ENCODE measurements around the gene MFSD11.

MFSD11 gene

DNA sequence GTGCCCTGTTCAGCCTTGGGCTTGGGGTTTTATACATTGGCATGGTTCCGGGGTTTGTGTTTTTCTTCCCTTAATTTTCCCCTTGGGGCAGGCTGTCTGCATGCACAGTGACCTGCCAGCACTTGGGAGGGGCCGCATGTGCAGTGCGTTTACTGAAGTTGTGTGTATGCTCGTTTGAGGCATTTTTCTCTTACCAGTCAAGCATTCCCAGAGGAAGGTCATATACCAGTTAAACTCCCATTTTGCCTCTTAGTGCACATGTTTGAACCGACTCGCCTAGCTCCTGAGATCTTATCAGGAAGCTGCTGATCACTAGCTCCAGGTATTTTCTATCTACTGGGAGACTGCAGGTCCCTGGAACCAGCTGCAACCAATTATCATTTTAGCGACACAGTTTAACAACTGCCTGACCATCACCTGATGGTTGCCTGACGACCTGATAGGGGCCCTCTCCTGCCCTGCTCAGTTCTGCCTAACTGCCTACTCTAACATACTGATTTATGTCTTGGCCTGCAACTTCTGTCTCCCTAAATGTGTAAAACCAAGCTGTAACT is 51.4 kb downstream of the MFSD11 start:
- in situ Hi-C loops (cut with HindIII; ENCODE audit: low sequenced_read_pairs), result no loop called here
- DNase-seq (ENCODE audit: low read depth), result no peak
- H3K4me3 ChIP-seq (ENCODE audit: low read depth, low read length), result no peak overlapping the region
- TF ChIP-seq, protein P1, sequence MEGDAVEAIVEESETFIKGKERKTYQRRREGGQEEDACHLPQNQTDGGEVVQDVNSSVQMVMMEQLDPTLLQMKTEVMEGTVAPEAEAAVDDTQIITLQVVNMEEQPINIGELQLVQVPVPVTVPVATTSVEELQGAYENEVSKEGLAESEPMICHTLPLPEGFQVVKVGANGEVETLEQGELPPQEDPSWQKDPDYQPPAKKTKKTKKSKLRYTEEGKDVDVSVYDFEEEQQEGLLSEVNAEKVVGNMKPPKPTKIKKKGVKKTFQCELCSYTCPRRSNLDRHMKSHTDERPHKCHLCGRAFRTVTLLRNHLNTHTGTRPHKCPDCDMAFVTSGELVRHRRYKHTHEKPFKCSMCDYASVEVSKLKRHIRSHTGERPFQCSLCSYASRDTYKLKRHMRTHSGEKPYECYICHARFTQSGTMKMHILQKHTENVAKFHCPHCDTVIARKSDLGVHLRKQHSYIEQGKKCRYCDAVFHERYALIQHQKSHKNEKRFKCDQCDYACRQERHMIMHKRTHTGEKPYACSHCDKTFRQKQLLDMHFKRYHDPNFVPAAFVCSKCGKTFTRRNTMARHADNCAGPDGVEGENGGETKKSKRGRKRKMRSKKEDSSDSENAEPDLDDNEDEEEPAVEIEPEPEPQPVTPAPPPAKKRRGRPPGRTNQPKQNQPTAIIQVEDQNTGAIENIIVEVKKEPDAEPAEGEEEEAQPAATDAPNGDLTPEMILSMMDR (IDR thresholded peaks at IDR 0.05; ENCODE audit: low read depth, low read length, missing control alignments), result no peak

DNA sequence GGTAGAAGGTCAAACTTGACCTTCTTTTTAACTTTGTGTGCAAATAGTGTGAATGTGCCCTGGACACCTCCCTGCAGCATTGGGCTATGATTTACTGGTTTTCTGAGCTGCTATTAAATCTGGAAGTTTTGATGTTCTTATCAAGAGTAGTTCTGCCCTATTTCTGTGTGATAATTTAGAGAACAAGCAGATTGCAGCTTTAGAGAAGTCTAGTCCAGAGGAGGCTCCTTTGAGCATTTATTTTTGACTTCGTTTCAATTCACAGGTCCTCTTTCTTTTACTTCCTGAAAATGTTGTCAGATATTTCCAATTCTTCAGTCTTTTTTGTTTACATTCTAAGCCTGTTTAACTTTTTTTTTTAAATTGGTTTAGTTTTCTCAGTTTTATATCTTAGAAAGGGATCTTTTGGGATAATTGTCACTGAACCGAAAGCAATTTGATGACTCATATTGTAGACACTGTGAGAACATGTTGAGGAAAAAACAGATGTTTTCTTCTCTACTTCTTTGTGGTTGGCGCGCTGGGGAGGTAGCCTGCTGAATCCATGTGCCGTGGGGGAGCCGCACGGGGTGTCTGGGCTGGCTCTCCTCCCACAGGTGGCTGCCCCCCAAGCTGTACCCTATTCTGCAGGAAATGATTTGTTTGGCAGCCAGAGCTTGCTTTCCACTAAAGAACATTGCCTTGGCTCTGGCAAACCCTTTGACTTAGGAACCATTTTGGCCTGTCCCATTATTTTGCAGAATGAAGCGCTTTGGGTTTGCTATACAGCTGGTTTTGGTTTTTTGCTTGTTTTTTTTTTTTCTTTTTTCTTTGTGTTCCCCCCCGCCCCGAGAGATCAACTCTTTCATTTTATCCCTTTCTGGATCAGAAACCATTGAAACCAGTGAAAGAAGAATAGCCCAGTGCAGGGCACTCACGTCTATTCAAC is 53.4 kb downstream of the MFSD11 start:
- in situ Hi-C loops (cut with HindIII; ENCODE audit: low sequenced_read_pairs), result no loop called here
- no peak overlapping the region for H3K4me3 ChIP-seq (ENCODE audit: low read depth, low read length)
- peak; percentile 80 for DNase-seq (ENCODE audit: low read depth)
- TF ChIP-seq, protein P1 (IDR thresholded peaks at IDR 0.05; ENCODE audit: low read depth, low read length, missing control alignments), result no peak

DNA sequence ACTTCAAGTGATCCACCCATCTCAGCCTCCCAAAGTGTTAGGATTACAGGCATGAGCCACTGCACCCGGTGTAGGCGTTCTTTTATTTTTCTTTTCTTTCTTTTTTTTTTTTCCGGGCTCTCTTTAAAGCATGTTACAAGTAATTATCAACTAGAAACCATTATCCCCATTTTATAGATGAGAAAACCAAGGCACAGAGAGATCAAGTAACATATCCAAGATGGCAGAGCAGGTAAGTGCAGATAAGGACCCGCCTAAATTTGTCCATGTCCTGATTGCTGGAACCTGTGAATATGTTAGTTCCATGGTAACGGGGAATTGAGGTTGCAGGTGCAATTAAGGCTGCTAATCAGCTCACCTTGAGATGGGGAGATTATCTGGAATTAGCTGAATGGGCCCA is 54.4 kb downstream of the MFSD11 start:
- in situ Hi-C loops (cut with HindIII; ENCODE audit: low sequenced_read_pairs), result no loop called here

DNA sequence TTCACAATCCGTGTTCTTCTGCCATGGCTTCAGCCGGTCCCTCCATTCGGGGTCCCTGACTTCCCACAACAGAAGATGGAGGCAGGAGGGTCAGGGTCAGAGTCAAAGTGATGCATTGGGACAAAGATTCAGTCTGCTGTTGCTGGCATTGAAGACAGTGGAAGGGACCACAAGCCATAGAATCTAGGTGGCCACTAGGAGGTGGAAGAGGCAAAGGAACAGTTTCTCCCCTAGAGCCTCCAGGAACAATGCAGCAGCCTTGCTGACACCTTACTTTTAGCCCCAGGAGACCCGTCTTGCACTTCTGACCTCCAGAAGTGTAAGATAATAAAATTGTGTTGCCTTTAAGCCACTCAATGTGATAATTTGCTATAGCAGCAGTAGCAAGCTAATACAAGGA is 55.9 kb downstream of the MFSD11 start:
- no peak for DNase-seq (ENCODE audit: low read depth)
- in situ Hi-C loops (cut with HindIII; ENCODE audit: low sequenced_read_pairs), result no loop called here
- H3K4me3 ChIP-seq (ENCODE audit: low read depth, low read length), result no peak overlapping the region
- TF ChIP-seq, protein P1 (IDR thresholded peaks at IDR 0.05; ENCODE audit: low read depth, low read length, missing control alignments), result peak; percentile 56

More for the DNA sequence above, 54.4 kb downstream of the MFSD11 start:
- TF ChIP-seq, protein P1 (IDR thresholded peaks at IDR 0.05; ENCODE audit: low read depth, low read length, missing control alignments), result no peak
- no peak for DNase-seq (ENCODE audit: low read depth)
- H3K4me3 ChIP-seq (ENCODE audit: low read depth, low read length), result no peak overlapping the region

DNA sequence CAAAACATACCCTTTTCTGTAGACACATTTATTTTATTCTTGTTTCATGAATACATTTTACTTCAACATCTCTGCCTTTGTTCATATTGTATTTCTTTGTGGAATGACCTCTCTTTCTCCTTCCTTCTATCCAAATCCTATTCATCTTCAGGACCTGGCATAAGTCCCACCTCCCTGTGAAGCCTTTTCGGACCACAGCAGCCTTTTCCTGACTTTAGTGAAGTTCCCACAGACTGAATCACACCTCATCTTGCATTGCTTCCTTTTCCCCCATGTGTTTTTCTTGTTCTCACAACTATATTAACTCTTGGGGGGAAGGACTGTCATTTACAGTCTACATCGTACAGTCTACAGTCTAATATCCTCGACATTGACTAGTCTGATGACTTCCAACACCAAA is 58.2 kb downstream of the MFSD11 start:
- no peak overlapping the region for H3K4me3 ChIP-seq (ENCODE audit: low read depth, low read length)
- in situ Hi-C loops (cut with HindIII; ENCODE audit: low sequenced_read_pairs), result no loop called here
- TF ChIP-seq, protein P1 (IDR thresholded peaks at IDR 0.05; ENCODE audit: low read depth, low read length, missing control alignments), result no peak
- no peak for DNase-seq (ENCODE audit: low read depth)

DNA sequence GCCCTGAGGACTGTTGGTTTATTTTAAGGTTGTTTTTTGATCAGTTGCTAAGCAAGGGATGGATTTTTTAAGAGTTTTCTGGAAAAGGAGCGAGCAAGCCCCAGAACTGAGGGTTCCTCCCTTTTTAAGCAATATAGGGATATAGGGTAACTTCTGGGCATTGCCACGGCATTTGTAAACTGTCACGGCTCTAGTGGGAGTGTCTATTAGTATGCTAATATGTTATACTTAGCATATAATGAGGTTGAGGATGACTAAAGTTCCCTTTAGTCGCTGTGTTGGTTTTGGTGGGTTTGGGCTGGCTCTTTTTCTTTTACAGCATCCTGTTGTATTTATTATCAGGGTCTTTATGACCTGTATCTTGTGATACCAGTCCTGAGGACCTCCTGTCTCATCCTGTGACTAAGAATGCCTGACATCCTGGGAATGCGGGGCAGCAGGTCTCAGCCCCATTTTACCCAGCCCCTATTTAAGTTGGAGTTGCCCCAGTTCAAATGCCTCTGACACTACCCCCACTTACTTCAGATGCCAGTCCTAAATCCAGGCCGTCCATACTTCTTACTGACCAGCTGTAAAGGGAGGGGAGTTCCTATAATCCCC is 59.4 kb downstream of the MFSD11 start:
- TF ChIP-seq, protein P1 (IDR thresholded peaks at IDR 0.05; ENCODE audit: low read depth, low read length, missing control alignments), result no peak
- H3K4me3 ChIP-seq (ENCODE audit: low read depth, low read length), result no peak overlapping the region
- in situ Hi-C loops (cut with HindIII; ENCODE audit: low sequenced_read_pairs), result no loop called here
- no peak for DNase-seq (ENCODE audit: low read depth)
